Measurements from ENCODE around the gene CLDN10. TPM values are rescaled to one million over a fixed set of nuclear protein-coding genes. Genes with fewer than 3 reads are reported as not detected.
"Not testable (repeated sequence)": the region's sequence is repeated elsewhere in the genome, so short reads cannot be mapped to it uniquely, and the experiment has no call there.

The CLDN10 gene
- total RNA-seq, 1 donor from 2014 or later, result not detected

DNA sequence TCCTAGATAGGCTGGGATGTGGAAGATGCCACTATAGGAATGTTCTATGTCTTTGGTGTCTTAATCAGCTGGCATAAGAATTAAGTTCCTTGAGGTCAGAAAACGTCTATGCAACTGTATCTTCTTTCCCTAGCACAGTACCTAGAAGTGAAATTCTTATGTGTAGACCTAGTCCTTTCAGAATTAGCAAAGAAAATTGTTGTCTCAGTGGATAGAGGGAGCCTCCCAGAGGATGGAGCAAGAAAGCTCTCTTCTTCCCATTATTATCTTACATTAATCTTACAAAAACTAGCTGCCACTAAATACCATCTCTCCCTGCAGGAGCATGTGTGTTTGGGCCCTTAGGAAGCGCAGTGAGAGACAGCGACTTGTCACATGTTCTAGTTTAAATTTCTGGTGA lies 11.6 kb downstream of the CLDN10 start:
- no peaks in the 10 kb centered on the region for H3K4me1 Mint-ChIP-seq
- H3K27me3 Mint-ChIP-seq, result peaks cover 2% of the 10 kb centered on the region
- POLR2A ChIA-PET, result no interaction called here
- CTCF ChIA-PET, result no interaction called here
- TF ChIP-seq, protein P1, sequence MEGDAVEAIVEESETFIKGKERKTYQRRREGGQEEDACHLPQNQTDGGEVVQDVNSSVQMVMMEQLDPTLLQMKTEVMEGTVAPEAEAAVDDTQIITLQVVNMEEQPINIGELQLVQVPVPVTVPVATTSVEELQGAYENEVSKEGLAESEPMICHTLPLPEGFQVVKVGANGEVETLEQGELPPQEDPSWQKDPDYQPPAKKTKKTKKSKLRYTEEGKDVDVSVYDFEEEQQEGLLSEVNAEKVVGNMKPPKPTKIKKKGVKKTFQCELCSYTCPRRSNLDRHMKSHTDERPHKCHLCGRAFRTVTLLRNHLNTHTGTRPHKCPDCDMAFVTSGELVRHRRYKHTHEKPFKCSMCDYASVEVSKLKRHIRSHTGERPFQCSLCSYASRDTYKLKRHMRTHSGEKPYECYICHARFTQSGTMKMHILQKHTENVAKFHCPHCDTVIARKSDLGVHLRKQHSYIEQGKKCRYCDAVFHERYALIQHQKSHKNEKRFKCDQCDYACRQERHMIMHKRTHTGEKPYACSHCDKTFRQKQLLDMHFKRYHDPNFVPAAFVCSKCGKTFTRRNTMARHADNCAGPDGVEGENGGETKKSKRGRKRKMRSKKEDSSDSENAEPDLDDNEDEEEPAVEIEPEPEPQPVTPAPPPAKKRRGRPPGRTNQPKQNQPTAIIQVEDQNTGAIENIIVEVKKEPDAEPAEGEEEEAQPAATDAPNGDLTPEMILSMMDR (IDR thresholded peaks at IDR 0.05), result no peak
- no peak overlapping the region for H3K4me3 Mint-ChIP-seq
- H3K27ac Mint-ChIP-seq, result no peak overlapping the region
- peaks cover 2% of the 10 kb centered on the region for H3K9me3 Mint-ChIP-seq
- no peaks in the 10 kb centered on the region for H3K36me3 Mint-ChIP-seq (ENCODE audit: low read depth)
- intact Hi-C loops (cut with micrococcal nuclease), result no loop called here
- DNase-seq (no peak), ATAC-seq (ENCODE audit: low read depth) (no peak)

DNA sequence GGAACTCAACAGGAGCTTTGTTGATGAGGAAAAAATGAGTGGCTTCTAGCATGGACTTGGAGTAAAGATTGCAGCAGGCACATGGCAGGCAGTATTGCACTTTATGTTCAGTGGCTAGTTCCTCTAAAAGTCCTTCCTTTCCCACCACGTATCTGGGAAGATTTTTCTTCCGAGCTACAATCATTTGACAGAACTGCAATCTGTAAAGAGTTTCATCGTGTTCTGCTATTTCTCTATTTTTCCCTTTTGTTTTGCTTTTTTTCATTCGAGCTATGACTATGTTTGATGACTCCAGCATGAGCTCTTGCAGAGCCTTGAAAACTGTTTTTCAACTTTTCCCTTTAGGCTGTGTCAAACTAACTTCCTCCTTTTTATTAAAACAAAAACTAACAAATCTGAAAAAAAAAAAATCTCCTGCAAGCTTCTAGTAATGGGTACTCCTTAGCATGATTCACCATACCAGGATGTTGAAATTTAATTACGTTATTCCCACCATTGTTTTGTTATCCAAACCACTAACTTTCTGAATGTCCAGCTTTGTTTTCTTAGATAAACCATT lies 12.3 kb downstream of the CLDN10 start:
- H3K27me3 Mint-ChIP-seq, result peaks cover 2% of the 10 kb centered on the region
- ATAC-seq (ENCODE audit: low read depth) (no peak), DNase-seq (no peak)
- TF ChIP-seq, protein P1 (IDR thresholded peaks at IDR 0.05), result no peak
- ChIA-PET CTCF (no interaction called here), POLR2A (no interaction called here)
- H3K36me3 Mint-ChIP-seq (ENCODE audit: low read depth), result no peaks in the 10 kb centered on the region
- H3K4me3 Mint-ChIP-seq, result no peak overlapping the region
- intact Hi-C loops (cut with micrococcal nuclease), result no loop called here
- H3K27ac Mint-ChIP-seq, result no peak overlapping the region
- no peaks in the 10 kb centered on the region for H3K4me1 Mint-ChIP-seq
- peaks cover 2% of the 10 kb centered on the region for H3K9me3 Mint-ChIP-seq

DNA sequence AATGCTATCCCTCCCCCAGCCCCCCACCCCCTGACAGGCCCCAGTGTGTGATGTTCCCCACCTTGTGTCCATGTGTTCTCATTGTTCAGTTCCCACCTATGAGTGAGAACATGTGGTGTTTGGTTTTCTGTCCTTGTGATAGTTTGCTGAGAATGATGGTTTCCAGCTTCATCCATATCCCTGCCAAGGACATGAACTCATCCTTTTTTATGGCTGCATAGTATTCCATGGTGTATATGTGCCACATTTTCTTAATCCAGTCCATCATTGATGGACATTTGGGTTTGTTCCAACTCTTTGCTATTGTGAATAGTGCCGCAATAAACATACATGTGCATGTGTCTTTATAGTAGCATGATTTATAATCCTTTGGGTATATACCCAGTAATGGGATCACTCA lies 13.2 kb downstream of the CLDN10 start:
- H3K27ac Mint-ChIP-seq; H3K36me3 Mint-ChIP-seq (ENCODE audit: low read depth); H3K4me3 Mint-ChIP-seq; H3K27me3 Mint-ChIP-seq; H3K9me3 Mint-ChIP-seq; H3K4me1 Mint-ChIP-seq; POLR2A ChIA-PET; CTCF ChIA-PET; DNase-seq; ATAC-seq (ENCODE audit: low read depth); intact Hi-C loops (cut with micrococcal nuclease): not testable (repeated sequence)

DNA sequence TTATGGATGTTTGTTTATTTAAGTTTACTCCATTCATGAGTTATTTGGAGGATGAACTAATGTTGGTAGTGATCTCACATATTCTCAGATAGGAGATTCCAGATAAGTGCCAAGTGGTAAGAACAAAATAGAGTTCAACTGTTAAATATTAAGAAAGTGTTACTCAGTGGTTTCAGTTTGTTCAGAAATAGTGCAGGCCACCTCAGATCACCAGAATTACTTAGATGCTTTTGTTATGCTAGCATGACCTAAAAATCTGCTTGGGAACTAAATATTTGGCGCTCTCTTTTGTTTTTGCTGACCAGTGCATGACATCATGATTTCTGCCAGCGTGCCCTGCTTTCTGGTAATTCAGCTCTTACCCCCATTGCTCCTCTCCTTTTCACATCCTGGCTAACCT lies 15.6 kb downstream of the CLDN10 start:
- intact Hi-C loops (cut with micrococcal nuclease), result no loop called here
- ATAC-seq (ENCODE audit: low read depth), result no peak
- peaks cover 2% of the 10 kb centered on the region for H3K27me3 Mint-ChIP-seq
- H3K4me1 Mint-ChIP-seq, result no peaks in the 10 kb centered on the region
- ChIA-PET POLR2A (no interaction called here), CTCF (no interaction called here)
- H3K27ac Mint-ChIP-seq, result no peak overlapping the region
- DNase-seq, result no peak
- no peaks in the 10 kb centered on the region for H3K36me3 Mint-ChIP-seq (ENCODE audit: low read depth)
- no peak overlapping the region for H3K4me3 Mint-ChIP-seq
- TF ChIP-seq, protein P1 (IDR thresholded peaks at IDR 0.05), result no peak
- peaks cover 2% of the 10 kb centered on the region for H3K9me3 Mint-ChIP-seq

DNA sequence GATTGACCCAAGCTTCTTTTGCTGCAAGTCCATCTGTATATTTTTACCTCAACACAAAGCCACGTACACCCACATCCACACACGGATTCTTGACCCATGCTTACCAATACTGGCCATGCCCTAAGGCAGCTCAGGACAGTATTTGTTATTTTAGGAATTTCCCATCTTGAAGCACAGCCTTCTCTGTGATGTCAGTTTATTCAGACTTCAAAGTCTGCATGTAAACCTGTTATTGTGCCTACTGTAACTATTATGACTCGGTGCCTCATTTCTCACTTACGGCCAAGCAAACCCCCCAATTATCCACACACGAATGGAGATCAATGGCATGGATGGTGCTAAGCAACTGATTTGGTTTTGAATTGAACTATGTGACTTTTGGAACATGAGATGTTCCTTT lies 17.5 kb downstream of the CLDN10 start:
- ATAC-seq (ENCODE audit: low read depth) (no peak), DNase-seq (no peak)
- Mint-ChIP-seq H3K9me3 (peaks cover 2% of the 10 kb centered on the region), H3K36me3 (ENCODE audit: low read depth) (no peaks in the 10 kb centered on the region), H3K4me1 (no peaks in the 10 kb centered on the region), H3K27me3 (peaks cover 6% of the 10 kb centered on the region), H3K4me3 (no peak overlapping the region), H3K27ac (no peak overlapping the region)
- TF ChIP-seq, protein P1 (IDR thresholded peaks at IDR 0.05), result no peak
- intact Hi-C loops (cut with micrococcal nuclease), result no loop called here
- POLR2A ChIA-PET, result no interaction called here
- CTCF ChIA-PET, result no interaction called here

DNA sequence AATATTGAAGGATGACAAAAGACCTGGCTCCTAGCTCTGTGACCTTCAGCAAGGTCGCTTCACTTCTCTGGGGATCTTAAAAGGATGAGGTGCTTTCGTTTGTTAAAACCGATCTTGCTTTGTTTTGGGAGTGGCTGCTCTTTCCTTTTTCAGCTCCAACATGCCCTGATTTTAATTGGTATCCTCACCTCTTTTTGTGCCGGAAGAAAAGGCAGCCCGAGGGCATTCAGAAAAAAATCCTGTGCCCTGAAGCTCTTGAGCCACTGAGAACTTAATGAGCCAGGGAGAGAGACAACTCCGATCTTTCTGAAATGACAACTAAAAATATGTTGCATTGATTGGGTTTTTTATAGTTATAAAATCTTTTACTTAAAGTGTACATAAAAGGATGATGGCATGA lies 19.4 kb downstream of the CLDN10 start:
- Mint-ChIP-seq H3K4me3 (no peak overlapping the region), H3K27me3 (peaks cover 6% of the 10 kb centered on the region), H3K4me1 (no peaks in the 10 kb centered on the region), H3K36me3 (ENCODE audit: low read depth) (no peaks in the 10 kb centered on the region), H3K27ac (no peak overlapping the region), H3K9me3 (no peaks in the 10 kb centered on the region)
- intact Hi-C loops (cut with micrococcal nuclease), result no loop called here
- ChIA-PET POLR2A (no interaction called here), CTCF (no interaction called here)
- TF ChIP-seq, protein P1 (IDR thresholded peaks at IDR 0.05), result no peak
- ATAC-seq (ENCODE audit: low read depth), result no peak
- DNase-seq, result no peak

Measured in activated B cell treated with CpG ODN at 0.5 μM for 24 hours (primary cell).